Dendritic cell treated with granulocyte-macrophage colony-stimulating factor and Interleukin-4, amounts not matched to agents 40 ng/mL and 50 ng/mL, for 4 days (primary cell): ENCODE data around the gene OR6B2.
"Not testable (repeated sequence)": the region's sequence is repeated elsewhere in the genome, so short reads cannot be mapped to it uniquely, and the experiment has no call there.

Experiments used
- H3K27ac Mint-ChIP-seq: one replicate; pipeline ENCODE4 v1.8.0; 2022; ENCODE audit warnings: mild to moderate bottlenecking, mixed read lengths
- H3K27me3 Mint-ChIP-seq: one replicate; pipeline ENCODE4 v1.8.0; 2022; ENCODE audit warnings: mild to moderate bottlenecking, mixed read lengths
- H3K36me3 Mint-ChIP-seq: one replicate; pipeline ENCODE4 v1.8.0; 2022; ENCODE audit warnings: low read depth, mixed read lengths
- H3K4me1 Mint-ChIP-seq: one replicate; pipeline ENCODE4 v1.8.0; 2022; ENCODE audit warnings: low read depth, mixed read lengths
- H3K4me3 Mint-ChIP-seq: one replicate; pipeline ENCODE4 v1.8.0; 2022; ENCODE audit warnings: mild to moderate bottlenecking, moderate library complexity, mixed read lengths
- H3K9me3 Mint-ChIP-seq: one replicate; pipeline ENCODE4 v1.8.0; 2022; ENCODE audit warnings: mixed read lengths
- intact Hi-C: fragments of 100-400 bp; cut with micrococcal nuclease; formaldehyde crosslinking; loops from one replicate; pipeline ENCODE4 v1.15.0; 2022

OR6B2 gene

DNA sequence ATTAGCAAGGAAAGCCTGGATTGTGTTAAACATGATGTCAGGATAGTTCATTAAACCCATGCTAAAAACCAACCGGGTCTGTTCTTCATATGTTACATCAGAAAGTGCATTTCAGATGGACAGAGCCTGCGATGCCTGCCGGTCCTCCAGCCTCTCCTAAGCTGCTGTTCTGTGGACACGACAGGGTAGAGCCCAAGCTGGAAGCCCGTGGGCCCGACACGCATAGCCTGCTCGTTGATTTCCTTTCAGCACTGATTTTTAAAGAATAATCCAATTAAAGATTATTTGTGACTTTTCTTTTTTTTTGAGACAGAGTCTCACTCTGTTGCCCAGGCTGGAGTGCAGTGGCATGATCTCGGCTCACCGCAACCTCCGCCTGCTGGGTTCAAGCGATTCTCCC lies 22.3 kb upstream of the OR6B2 start:
- intact Hi-C loops = no loop called here
- peaks cover 46% of the 10 kb centered on the region for H3K27me3 Mint-ChIP-seq
- H3K4me1 Mint-ChIP-seq = no peaks in the 10 kb centered on the region

DNA sequence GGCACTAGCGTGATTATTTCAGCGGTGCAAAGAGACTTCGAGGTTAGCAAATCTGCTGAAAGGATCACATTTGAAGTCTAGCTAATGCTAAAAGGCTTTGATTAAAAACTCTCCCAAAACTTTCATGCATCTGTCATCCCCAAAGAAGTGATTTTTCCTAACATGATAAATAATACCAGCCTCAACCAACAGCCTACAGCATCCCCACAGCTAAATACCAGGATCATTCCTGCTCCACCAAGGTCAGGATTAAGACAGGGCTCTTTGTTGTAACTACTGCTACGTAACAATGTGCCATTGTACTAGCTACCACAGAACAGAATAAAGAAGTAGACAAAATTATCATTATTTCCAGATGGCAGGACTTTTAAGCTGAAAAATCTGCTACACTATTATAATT lies 21.5 kb upstream of the OR6B2 start:
- H3K4me3 Mint-ChIP-seq = no peak overlapping the region

More for the DNA sequence above, 22.3 kb upstream of the OR6B2 start:
- no peaks in the 10 kb centered on the region for H3K36me3 Mint-ChIP-seq
- no peak overlapping the region for H3K4me3 Mint-ChIP-seq
- H3K27ac Mint-ChIP-seq = no peak overlapping the region
- H3K9me3 Mint-ChIP-seq = no peaks in the 10 kb centered on the region

DNA sequence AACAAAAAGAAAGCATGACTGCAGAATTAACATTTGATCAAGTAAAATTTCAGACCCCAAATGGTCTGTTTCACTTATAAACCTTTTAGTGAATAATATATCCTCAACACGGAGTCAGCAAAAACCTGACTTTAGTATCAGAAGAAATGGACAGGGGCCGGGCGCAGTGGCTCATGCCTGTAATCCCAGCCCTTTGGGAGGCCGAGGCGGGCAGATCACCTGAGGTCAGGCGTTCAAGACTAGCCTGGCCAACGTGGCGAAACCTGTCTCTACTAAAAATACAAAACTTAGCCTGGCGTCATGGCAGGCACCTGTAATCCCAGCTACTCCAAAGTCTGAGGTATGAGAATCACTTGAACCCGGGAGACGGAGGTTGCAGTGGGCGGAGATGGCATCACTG lies 20.0 kb upstream of the OR6B2 start:
- Mint-ChIP-seq H3K4me1 (no peaks in the 10 kb centered on the region), H3K27me3 (peaks cover 36% of the 10 kb centered on the region), H3K27ac (no peak overlapping the region), H3K36me3 (no peaks in the 10 kb centered on the region), H3K9me3 (no peaks in the 10 kb centered on the region), H3K4me3 (no peak overlapping the region)
- intact Hi-C loops = no loop called here

More for the DNA sequence above, 21.5 kb upstream of the OR6B2 start:
- intact Hi-C loops = no loop called here
- no peak overlapping the region for H3K27ac Mint-ChIP-seq
- no peaks in the 10 kb centered on the region for H3K4me1 Mint-ChIP-seq
- no peaks in the 10 kb centered on the region for H3K9me3 Mint-ChIP-seq
- no peaks in the 10 kb centered on the region for H3K36me3 Mint-ChIP-seq
- peaks cover 43% of the 10 kb centered on the region for H3K27me3 Mint-ChIP-seq

DNA sequence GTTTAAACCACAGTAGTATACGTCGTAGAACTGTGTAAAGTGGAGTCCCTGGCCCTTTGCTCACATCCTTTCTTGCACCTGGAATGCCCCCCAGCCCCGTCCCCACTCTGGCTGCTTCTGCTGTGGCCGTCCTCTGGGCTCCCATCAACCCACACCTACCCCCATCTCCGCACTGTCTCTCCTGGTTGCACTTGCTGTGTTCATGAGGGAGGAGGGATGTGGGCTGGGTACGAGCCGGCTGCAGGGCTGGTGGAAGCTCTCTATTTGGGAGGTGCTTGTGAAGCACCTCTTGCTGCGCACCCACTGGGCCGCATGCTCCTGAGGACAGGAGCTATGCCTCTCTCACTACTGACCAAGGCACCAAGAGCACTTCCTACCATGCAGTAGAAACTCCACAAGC lies 18.0 kb upstream of the OR6B2 start:
- Mint-ChIP-seq H3K36me3 (no peaks in the 10 kb centered on the region), H3K27me3 (peaks cover 22% of the 10 kb centered on the region), H3K4me3 (no peak overlapping the region), H3K27ac (no peak overlapping the region), H3K9me3 (no peaks in the 10 kb centered on the region), H3K4me1 (no peaks in the 10 kb centered on the region)
- intact Hi-C loops = no loop called here

DNA sequence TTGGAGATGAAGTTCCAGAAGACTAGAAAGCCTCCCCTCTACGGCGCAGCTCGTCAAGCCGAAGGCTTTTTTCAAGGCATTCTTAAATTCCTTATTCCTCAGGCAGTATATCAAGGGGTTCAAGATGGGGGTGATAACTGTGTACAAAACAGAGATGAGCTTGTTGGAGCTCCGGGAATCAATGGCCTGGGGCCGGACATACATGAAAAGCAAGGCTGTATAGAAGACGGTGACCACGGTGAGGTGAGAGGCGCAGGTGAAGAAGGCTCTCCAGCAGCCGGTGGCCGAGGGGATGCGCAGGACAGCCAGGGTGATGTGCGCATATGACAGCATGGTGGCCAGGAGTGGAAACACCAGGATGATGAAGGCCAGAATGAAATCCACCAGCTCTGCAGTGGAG lies 14.9 kb upstream of the OR6B2 start:
- peaks cover 16% of the 10 kb centered on the region for H3K27me3 Mint-ChIP-seq
- H3K4me3 Mint-ChIP-seq = no peak overlapping the region
- no peaks in the 10 kb centered on the region for H3K4me1 Mint-ChIP-seq
- no peaks in the 10 kb centered on the region for H3K9me3 Mint-ChIP-seq
- H3K36me3 Mint-ChIP-seq = no peaks in the 10 kb centered on the region
- no peak overlapping the region for H3K27ac Mint-ChIP-seq
- intact Hi-C loops = no loop called here

DNA sequence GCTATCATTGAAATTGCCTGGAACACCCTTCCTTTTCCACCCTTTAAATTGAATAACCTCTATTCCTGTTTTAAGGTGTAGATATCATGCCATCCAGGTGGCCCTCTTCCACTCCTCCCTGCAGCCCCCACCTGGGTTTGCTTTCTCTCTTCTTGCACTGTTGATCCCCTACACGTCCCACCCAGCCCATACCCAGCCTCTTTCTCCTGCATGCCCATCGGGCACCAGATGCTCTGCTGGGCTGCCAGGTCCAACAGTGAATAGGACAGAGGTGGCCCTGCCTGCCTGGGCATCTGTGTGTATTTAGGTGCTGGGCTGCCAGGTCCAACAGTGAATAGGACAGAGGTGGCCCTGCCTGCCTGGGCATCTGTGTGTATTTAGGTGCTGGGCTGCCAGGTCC lies 13.9 kb upstream of the OR6B2 start:
- H3K27ac Mint-ChIP-seq, H3K4me1 Mint-ChIP-seq, H3K36me3 Mint-ChIP-seq, intact Hi-C loops, H3K9me3 Mint-ChIP-seq, H3K4me3 Mint-ChIP-seq: not testable (repeated sequence)
- peaks cover 16% of the 10 kb centered on the region for H3K27me3 Mint-ChIP-seq

DNA sequence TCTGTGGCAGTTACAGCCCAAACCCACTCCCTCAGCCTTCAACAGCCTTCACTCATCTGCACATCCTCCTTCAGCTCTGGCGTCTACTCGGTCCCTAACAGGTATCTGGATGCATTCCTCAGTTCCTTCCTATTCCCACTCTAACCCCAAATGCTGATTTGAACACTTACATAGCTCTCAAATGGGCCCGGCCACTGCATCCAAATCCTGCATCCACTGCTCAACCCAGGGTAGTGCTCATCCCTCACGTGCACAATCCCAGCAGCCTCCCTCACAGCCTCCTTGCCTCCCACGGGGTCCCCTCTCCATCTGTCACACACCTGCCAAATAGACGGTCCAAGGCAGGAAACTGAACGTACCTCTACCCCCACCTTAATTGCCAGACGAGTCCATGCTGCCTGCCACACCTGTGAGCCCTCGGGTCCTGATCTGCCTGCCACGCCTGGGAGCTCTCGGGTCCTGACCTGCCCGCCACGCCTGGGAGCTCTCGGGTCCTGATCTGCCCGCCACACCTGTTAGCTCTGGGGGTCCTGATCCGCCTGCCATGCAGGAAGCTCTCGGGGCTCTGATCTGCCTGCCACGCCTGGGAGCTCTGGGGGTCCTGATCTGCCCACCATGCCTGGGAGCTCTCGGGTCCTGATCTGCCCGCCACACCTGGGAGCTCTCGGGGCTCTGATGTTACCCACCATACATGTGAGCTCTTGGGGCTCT lies 13.2 kb upstream of the OR6B2 start:
- Mint-ChIP-seq H3K27me3 (peaks cover 11% of the 10 kb centered on the region), H3K4me3 (no peak overlapping the region), H3K36me3 (no peaks in the 10 kb centered on the region), H3K27ac (no peak overlapping the region), H3K4me1 (no peaks in the 10 kb centered on the region), H3K9me3 (no peaks in the 10 kb centered on the region)
- intact Hi-C loops = no loop called here

DNA sequence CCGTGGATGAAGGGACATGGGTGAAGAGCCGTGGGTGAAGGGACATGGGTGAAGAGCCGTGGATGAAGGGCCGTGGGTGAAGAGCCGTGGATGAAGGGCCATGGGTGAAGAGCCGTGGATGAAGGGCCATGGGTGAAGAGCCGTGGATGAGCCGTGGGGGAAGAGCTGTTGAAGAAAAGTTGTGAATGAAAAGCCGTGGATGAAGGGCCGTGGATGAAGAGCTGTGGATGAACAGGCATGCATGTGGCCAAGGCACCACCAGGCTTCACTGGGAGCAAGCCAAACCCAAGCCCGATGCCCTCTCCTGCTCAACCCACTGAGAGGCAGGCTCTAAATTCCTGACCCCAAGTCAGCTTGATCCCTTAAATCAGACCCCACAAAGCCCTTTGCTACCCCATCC lies 12.5 kb upstream of the OR6B2 start:
- Mint-ChIP-seq H3K4me1 (no peaks in the 10 kb centered on the region), H3K4me3 (no peak overlapping the region), H3K27me3 (peaks cover 8% of the 10 kb centered on the region), H3K9me3 (no peaks in the 10 kb centered on the region), H3K36me3 (no peaks in the 10 kb centered on the region), H3K27ac (no peak overlapping the region)
- intact Hi-C loops = no loop called here

DNA sequence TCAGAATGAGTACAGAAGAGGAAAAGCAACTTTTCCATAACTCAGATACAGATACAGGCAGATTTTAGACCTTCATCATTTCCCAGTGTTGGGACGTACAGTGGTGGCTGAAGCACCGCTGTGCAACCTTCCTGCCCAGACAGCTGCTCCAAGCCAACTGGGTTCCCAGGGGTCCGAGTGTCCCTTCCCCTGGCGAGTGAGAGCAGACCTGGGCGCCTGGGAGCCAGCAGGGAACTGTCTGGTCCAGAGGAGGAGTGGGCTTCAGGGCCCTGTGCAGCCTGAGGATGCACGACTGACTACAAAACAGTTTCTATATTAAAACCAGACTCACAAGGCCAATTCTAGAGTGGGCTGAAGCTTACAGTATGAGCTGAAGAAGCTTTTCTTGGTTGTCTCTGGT lies 11.1 kb upstream of the OR6B2 start:
- Mint-ChIP-seq H3K4me3 (no peak overlapping the region), H3K36me3 (no peaks in the 10 kb centered on the region), H3K4me1 (no peaks in the 10 kb centered on the region), H3K9me3 (no peaks in the 10 kb centered on the region), H3K27me3 (peaks cover 19% of the 10 kb centered on the region), H3K27ac (no peak overlapping the region)
- intact Hi-C loops = no loop called here

DNA sequence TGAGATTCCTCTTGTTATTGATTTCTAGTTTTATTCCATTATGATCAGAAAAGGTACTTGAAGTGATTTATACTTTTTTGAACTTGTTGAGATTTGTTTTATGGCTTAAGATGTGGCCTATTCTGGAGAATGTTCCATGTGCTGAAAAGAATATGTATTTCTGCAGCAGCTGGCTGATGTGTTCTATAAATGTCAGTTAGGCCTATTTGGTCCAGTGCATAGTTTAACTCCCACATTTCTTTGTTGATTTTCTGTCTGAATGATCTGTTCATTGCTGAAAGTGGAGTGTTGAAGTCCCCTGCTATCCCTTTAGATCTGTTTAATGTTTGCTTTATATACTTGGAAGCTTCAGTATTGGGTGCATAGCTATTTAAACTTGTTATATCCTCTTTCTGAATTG lies 7.1 kb upstream of the OR6B2 start:
- Mint-ChIP-seq H3K9me3 (no peaks in the 10 kb centered on the region), H3K27me3 (peaks cover 36% of the 10 kb centered on the region), H3K4me1 (no peaks in the 10 kb centered on the region), H3K27ac (no peak overlapping the region), H3K36me3 (no peaks in the 10 kb centered on the region), H3K4me3 (no peak overlapping the region)
- intact Hi-C loops = no loop called here

DNA sequence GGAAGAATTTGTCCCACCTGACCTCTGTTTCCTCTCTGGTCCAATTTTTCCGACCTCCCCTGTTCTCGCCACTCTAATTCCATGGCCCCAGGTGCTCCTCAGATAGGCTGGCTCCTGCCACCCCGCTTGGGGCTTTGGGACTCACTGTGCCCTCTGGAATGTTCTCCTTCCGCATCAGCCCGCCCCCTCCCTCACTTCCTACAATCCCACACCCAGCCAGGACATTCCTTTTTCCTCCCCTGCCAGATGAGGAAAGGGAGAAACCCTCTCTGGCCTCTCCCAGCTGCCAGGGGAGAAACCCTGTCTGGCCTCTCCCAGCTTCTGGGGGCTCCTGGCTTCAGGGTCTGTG lies 3.1 kb upstream of the OR6B2 start:
- intact Hi-C loops = no loop called here
- H3K27ac Mint-ChIP-seq = no peak overlapping the region
- H3K4me1 Mint-ChIP-seq = no peaks in the 10 kb centered on the region
- peaks cover 41% of the 10 kb centered on the region for H3K27me3 Mint-ChIP-seq
- no peaks in the 10 kb centered on the region for H3K36me3 Mint-ChIP-seq
- no peaks in the 10 kb centered on the region for H3K9me3 Mint-ChIP-seq
- no peak overlapping the region for H3K4me3 Mint-ChIP-seq

DNA sequence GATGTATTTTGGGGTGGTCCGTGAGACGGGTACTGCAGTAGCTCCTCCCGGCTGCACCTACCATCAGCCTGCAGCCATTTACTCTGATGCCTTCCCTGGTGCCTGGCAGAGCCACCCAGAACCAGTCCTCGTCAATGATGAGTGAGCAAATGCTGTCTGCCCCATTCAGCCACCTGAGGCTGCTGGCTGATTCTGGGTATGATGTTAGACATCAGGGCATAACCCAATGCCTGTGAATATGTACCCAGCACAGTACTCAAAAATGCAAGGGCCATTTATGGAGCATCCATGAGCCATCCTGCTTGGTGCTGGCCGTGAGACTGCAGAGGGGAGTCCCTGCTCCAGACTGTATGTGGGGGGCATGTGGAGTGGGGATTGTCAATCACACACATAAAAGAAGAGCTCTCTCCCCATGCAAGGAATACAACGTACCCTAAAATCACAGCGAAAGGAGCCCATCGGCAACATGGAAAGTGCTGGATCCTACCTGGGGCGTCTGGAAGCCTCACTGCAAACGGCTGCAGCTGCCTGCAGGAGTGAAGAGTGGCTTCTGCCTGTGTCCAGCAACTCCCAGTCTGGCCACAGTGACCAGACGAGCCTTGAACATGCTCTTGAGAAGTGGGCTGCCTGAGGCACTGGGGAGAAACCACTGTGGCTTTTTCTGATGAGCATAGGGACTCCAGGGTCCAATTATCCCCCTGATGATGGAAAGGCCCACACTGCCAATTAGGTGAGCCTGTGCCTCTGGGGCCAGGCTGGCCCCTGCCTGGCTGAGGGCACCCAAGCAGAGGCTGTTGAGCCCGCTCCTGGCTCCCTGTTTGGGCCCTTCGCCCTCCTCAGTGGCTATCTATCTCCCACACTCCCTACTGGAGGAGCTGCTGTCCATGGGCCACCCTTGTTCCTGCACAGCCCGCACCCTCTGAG lies 2.4 kb upstream of the OR6B2 start:
- H3K36me3 Mint-ChIP-seq = no peaks in the 10 kb centered on the region
- intact Hi-C loops = no loop called here
- no peak overlapping the region for H3K27ac Mint-ChIP-seq
- H3K4me3 Mint-ChIP-seq = no peak overlapping the region
- H3K27me3 Mint-ChIP-seq = peaks cover 40% of the 10 kb centered on the region
- H3K4me1 Mint-ChIP-seq = no peaks in the 10 kb centered on the region
- no peaks in the 10 kb centered on the region for H3K9me3 Mint-ChIP-seq

DNA sequence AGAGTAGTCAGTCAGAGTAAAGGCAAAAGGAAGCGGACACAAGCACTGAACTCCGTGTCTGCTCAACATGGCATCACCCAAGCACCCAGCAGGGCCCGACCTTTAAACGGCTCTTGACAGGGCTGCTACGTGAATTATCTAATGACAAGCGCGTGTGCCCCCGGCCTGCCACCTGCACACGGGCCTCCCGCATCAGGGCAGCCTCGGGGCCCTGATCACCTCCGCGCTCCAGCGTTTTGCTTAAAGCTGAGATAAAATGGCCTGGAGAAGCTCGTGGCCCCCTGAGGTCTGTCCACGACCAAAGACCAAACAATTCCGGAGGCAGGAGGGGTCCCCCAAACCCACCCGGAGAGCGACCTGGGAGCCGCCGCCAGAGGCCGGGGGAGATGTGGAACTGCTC lies 5.5 kb downstream of the OR6B2 start:
- H3K27ac Mint-ChIP-seq = peak overlapping the region; percentile 94
- peaks cover 30% of the 10 kb centered on the region for H3K36me3 Mint-ChIP-seq
- no peaks in the 10 kb centered on the region for H3K9me3 Mint-ChIP-seq
- intact Hi-C loops = no loop called here
- peaks cover 19% of the 10 kb centered on the region for H3K4me1 Mint-ChIP-seq
- H3K27me3 Mint-ChIP-seq = peaks cover 4% of the 10 kb centered on the region
- H3K4me3 Mint-ChIP-seq = peak overlapping the region; percentile 88

DNA sequence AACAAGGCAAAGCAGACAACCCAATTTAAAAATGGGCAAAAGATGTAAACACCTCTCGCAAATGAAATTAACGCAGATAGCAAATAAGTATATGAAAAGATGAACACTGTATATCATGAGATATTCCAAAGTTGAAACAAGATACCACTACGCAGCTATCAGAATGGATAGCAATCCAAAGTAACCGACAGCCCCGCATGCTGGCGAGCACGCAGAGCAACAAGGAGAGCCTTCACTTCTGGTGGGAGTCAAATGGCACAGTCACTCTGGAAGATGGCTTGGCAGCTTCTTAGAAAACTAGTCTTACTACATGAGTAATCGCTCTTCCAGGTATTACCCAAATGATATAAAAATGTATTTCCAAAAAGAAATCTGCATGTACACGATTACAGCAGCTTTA lies 6.4 kb downstream of the OR6B2 start:
- intact Hi-C loops = no loop called here
- Mint-ChIP-seq H3K36me3 (peaks cover 38% of the 10 kb centered on the region), H3K4me3 (peak overlapping the region; percentile 88), H3K27ac (no peak overlapping the region), H3K27me3 (peaks cover 4% of the 10 kb centered on the region), H3K9me3 (no peaks in the 10 kb centered on the region), H3K4me1 (peaks cover 19% of the 10 kb centered on the region)
